Esophagus squamous epithelium (tissue), 4 donors: ENCODE results near the gene LIPC.

ENCODE experiments used
- POLR2A ChIP-seq, 4 donors: fragments of 450-650 bp; IDR thresholded peaks; one replicate each; pipeline ENCODE4 v1.6.1; 2017; ENCODE audit warnings: antibody characterized with exemption in 4 of 4, mild to moderate bottlenecking in 4 of 4, moderate library complexity in 3 of 4
- TF ChIP-seq, protein P1 (sequence below), 6 experiments: fragments of 450-650 bp in 4 of 6; fragments of 200-600 bp in 2 of 6; sonication (generic) in 2 of 6; IDR thresholded peaks; one replicate each; pipeline ENCODE4 v1.5.1; 2016 to 2019; ENCODE audit warnings: antibody characterized with exemption in 6 of 6, mild to moderate bottlenecking in 4 of 6, moderate library complexity in 4 of 6

DNA sequence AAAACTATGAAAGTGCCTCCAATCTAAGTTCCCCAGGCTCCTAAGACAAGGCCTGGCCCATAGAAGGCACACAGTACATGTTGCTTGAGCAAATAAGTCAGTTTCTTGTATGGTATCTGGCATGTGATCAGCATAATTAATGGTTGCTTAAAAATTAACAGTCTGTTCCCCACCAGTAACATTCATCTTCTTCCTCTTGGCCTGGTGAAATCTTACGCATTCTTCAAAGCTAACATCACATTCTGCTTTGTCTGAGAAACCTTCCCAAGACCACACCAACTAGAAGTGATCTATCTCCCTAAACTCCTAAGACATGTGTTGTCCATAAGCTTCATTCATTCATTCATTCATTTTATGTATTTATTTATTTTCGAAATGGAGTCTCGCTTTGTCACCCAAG is 48.1 kb downstream of the LIPC start:
- TF ChIP-seq POLR2A (IDR thresholded peaks at IDR 0.05): no peak
- TF ChIP-seq, protein P1, sequence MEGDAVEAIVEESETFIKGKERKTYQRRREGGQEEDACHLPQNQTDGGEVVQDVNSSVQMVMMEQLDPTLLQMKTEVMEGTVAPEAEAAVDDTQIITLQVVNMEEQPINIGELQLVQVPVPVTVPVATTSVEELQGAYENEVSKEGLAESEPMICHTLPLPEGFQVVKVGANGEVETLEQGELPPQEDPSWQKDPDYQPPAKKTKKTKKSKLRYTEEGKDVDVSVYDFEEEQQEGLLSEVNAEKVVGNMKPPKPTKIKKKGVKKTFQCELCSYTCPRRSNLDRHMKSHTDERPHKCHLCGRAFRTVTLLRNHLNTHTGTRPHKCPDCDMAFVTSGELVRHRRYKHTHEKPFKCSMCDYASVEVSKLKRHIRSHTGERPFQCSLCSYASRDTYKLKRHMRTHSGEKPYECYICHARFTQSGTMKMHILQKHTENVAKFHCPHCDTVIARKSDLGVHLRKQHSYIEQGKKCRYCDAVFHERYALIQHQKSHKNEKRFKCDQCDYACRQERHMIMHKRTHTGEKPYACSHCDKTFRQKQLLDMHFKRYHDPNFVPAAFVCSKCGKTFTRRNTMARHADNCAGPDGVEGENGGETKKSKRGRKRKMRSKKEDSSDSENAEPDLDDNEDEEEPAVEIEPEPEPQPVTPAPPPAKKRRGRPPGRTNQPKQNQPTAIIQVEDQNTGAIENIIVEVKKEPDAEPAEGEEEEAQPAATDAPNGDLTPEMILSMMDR (IDR thresholded peaks at IDR 0.05): no peak
